Upper lobe of right lung (tissue), 1 donor: ENCODE data around the gene GAS2L1. TPM values are rescaled to one million over a fixed set of nuclear protein-coding genes. Genes with fewer than 3 reads are reported as not detected.

Experiments
- ATAC-seq: fragments of 200-7000 bp; cut with Tn5 transposase; one replicate; pipeline ENCODE4 v1.9.1; 2020; ENCODE audit warnings: mild to moderate bottlenecking, moderate library complexity
- DNase-seq: peaks from one replicate; pipeline ENCODE4 v3.0.0-alpha.2; 2020
- H3K27ac ChIP-seq: fragments of 200-600 bp; one replicate; pipeline ENCODE4 v1.8.0; 2022
- H3K27me3 ChIP-seq: fragments of 200-600 bp; one replicate; pipeline ENCODE4 v1.8.0; 2022; ENCODE audit warnings: mild to moderate bottlenecking
- H3K36me3 ChIP-seq: fragments of 200-600 bp; one replicate; pipeline ENCODE4 v1.8.0; 2022
- H3K4me1 ChIP-seq: fragments of 200-600 bp; one replicate; pipeline ENCODE4 v1.8.0; 2022
- H3K4me3 ChIP-seq: fragments of 200-600 bp; one replicate; pipeline ENCODE4 v1.8.0; 2022; ENCODE audit warnings: mild to moderate bottlenecking
- H3K9me3 ChIP-seq: fragments of 200-600 bp; one replicate; pipeline ENCODE4 v1.8.0; 2022
- intact Hi-C: fragments of 100-400 bp; cut with DNase I; formaldehyde crosslinking; loops from one replicate; pipeline ENCODE4 v1.11.0; 2022
- total RNA-seq: library from RNA; stranded (reverse); fragmentation: NEBNext Ultra II Directional; extraction: Animal tissue kit (Norgen Biotek cat#: 25700); gene quantifications from one replicate; pipeline ENCODE4 v1.2.1, GENCODE V29; 2021
- TF ChIP-seq, protein P1 (sequence below): fragments of 200-600 bp; IDR thresholded peaks from one replicate; pipeline ENCODE4 v1.8.0; 2022; ENCODE audit warnings: antibody characterized with exemption
- donor health status: DM: no; HTN: yes; CAD: no; lungs with severe emphysema.

Gene GAS2L1
- total RNA-seq, 1 donor from 2014 or later, result 27.2 TPM

DNA sequence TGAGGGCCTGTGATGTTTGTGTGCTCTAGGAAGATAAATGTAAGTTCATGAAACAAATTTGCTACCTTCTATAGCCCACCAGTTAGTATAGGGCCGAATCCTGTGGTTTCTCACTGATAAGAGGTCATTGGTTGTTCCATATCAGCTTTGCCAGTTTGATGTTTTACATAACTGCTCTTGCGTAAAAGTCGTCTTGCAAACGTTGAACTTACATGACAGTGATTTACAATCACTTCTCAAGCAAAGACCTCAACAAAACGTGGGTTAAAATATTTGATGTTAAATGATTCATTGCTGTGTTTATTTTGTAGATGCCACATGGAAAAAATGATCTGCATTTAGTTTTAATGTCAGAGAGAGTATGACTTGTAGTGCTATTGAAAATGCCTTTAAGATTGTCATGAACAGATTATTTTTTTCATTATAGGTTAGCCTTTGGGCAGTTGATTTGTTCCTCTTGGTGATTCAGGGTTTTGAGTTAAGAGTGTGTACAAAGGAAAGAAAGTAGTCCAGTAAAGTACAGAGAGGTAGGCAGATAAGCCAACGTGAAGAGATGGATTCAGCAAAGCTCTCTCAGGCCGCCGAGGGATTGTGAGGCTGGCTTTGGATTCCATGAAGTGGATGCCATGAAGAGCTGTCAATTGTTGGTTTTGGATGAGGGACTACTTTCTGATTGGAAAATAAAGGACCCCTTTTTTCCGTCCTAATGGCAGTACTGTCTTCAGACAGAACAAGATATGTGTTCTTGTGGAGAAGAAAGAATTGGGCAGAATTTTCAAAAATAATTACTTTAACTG, 35.8 kb upstream of the GAS2L1 start:
- H3K36me3 ChIP-seq, result peaks cover 36% of the 10 kb centered on the region
- ATAC-seq (no peak), DNase-seq (no peak)
- H3K27me3 ChIP-seq, result no peaks in the 10 kb centered on the region
- intact Hi-C loops, result no loop called here
- H3K9me3 ChIP-seq, result no peaks in the 10 kb centered on the region
- H3K4me1 ChIP-seq, result peaks cover 70% of the 10 kb centered on the region
- H3K27ac ChIP-seq, result no peak overlapping the region
- H3K4me3 ChIP-seq, result peak overlapping the region; percentile 95
- TF ChIP-seq, protein P1, sequence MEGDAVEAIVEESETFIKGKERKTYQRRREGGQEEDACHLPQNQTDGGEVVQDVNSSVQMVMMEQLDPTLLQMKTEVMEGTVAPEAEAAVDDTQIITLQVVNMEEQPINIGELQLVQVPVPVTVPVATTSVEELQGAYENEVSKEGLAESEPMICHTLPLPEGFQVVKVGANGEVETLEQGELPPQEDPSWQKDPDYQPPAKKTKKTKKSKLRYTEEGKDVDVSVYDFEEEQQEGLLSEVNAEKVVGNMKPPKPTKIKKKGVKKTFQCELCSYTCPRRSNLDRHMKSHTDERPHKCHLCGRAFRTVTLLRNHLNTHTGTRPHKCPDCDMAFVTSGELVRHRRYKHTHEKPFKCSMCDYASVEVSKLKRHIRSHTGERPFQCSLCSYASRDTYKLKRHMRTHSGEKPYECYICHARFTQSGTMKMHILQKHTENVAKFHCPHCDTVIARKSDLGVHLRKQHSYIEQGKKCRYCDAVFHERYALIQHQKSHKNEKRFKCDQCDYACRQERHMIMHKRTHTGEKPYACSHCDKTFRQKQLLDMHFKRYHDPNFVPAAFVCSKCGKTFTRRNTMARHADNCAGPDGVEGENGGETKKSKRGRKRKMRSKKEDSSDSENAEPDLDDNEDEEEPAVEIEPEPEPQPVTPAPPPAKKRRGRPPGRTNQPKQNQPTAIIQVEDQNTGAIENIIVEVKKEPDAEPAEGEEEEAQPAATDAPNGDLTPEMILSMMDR, result no peak

DNA sequence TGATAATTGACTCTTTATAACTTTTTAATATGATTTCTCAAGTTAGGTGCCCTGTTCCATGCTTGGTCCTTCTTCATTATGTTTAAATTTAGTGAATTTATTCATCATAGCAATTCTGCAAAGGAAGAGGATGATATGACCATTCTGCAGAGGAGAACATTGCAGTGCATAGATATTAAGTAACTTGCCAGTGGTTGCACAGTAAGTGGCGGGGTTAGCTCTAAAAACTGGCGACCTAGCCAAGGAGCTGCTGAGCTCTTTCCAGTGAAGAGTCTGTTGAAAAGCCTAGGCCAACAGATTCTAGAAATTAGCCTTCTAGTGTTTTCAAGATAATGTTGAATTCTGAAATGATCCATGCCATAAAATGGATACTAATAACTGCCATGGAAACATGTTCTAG, 33.8 kb upstream of the GAS2L1 start:
- DNase-seq, result no peak
- TF ChIP-seq, protein P1, result no peak
- no peak for ATAC-seq
- Histone ChIP-seq H3K9me3 (no peaks in the 10 kb centered on the region), H3K27ac (no peak overlapping the region), H3K4me1 (peaks cover 57% of the 10 kb centered on the region), H3K4me3 (no peak overlapping the region), H3K36me3 (peaks cover 55% of the 10 kb centered on the region), H3K27me3 (no peaks in the 10 kb centered on the region)
- intact Hi-C loops, result no loop called here

DNA sequence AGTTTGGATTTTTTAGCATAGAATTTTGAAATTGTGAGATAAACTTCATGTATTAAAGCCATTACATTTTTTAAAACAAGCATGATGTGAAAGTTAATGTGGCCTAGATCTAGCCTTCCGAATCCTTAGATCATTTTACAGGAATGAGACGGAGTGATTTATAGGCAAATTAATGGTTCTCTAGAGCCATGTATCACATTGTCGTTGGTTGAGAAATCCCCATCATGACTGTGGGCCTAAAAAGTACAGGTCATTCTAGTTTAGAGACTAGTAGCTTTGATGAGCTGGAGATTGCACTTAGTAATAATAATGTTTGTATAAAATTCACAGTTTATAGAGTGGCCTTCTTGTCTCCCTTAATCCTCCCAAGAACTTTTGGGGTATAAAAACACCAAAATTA, 31.3 kb upstream of the GAS2L1 start:
- H3K4me1 ChIP-seq, result peaks cover 51% of the 10 kb centered on the region
- DNase-seq (no peak), ATAC-seq (no peak)
- no peaks in the 10 kb centered on the region for H3K9me3 ChIP-seq
- no peak overlapping the region for H3K27ac ChIP-seq
- peaks cover 81% of the 10 kb centered on the region for H3K36me3 ChIP-seq
- H3K4me3 ChIP-seq, result no peak overlapping the region
- H3K27me3 ChIP-seq, result no peaks in the 10 kb centered on the region
- TF ChIP-seq, protein P1, result no peak
- intact Hi-C loops, result no loop called here

DNA sequence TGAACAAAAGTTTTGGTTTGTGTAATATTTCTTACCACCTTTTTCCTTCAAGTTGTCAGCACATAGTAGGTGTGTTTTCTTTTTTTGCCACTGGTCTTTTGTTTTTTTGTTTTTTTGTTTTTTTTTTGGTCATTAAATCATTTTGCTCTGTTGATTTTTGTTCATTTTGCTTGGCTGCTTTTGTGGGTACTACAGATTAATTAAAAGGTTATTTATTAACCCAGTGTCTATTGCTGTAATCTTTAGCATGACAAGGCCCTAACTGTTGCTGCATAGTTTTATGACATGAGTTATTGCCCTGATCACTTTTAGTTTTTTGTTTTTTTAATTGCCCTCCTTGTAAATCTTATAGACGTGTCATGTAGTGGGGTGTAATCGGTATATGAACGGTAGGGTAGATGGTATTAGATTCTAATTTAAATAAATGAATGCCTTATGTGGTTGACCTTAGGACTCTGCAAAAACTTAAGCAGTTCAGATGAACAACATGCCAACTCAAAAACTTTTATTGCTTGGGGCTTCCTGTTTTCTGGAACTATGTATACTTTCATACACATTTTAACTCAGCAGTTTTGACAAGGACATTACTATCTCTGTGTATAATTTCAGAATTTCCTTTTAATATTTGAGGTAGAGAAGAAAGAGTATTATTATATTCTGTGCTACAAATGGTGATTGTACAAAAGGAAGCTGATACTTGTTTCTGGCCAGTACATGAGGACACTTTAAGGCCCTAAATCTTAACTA, 30.5 kb upstream of the GAS2L1 start:
- ATAC-seq, result no peak
- Histone ChIP-seq H3K27ac (no peak overlapping the region), H3K36me3 (peaks cover 89% of the 10 kb centered on the region), H3K9me3 (no peaks in the 10 kb centered on the region), H3K27me3 (no peaks in the 10 kb centered on the region), H3K4me3 (no peak overlapping the region), H3K4me1 (peaks cover 44% of the 10 kb centered on the region)
- intact Hi-C loops, result no loop called here
- DNase-seq, result no peak
- TF ChIP-seq, protein P1, result no peak

DNA sequence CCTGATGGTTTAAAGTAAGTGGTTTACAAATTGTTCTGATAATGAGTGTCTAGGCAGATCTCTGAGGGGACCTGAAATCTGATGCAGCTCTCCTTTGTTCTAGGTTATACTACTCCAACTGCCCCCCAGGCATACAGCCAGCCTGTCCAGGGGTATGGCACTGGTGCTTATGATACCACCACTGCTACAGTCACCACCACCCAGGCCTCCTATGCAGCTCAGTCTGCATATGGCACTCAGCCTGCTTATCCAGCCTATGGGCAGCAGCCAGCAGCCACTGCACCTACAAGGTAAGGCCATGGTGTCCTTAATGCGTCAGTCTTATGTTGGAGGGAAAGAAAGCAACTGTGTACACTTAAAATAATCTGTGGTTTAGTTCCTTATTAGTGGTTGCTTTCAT, 28.5 kb upstream of the GAS2L1 start:
- no peak for ATAC-seq
- intact Hi-C loops, result no loop called here
- no peak for DNase-seq
- TF ChIP-seq, protein P1, result no peak
- H3K27me3 ChIP-seq, result no peaks in the 10 kb centered on the region
- peaks cover 25% of the 10 kb centered on the region for H3K4me1 ChIP-seq
- no peak overlapping the region for H3K4me3 ChIP-seq
- peaks cover 100% of the 10 kb centered on the region for H3K36me3 ChIP-seq
- H3K27ac ChIP-seq, result no peak overlapping the region
- H3K9me3 ChIP-seq, result no peaks in the 10 kb centered on the region
